HTR-8/SVneo (cell line): ENCODE measurements around the gene USPL1.
A peak's percentile ranks its signal among the peaks of the same experiment; 100 is the strongest.

Source experiments
- DNase-seq: peaks from one replicate; pipeline ENCODE4 v3.0.0; 2011; ENCODE audit warnings: low spot score, mixed read lengths; ENCODE audit not compliant: insufficient read length
- FAIRE-seq: peaks from 2 replicates; lab custom pipeline; 2011; peaks lifted over from hg19 to GRCh38; lab: Jason Lieb, UNC

The USPL1 gene

DNA sequence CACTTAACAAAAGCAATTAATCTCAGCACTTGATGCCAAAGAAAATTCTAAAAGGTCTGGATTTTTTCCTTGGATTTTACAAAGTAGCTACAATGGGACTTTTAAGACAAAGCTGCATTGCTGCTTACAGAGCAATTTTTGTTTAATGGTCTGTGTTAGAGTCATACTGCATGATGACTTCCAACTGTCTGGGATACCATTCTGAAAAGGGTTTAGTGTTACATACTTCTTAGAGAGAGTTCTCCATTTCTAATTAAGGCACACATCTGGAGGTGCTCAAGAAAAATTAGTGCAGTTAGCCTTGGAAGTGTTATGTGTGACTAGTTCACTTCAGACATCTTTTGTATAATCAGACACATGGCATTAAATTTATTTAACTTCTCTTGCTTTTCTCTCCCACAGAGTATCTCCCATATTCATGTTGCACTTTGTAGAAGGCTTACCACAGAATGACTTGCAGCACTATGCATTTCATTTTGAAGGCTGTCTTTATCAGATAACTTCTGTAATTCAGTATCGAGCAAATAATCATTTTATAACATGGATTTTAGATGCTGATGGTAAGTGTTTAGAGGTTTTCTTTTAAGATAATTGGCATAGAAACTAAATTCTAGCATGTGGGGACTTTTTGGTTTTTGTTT, 35.1 kb downstream of the USPL1 start:
- no peak for FAIRE-seq
- no peak for DNase-seq

GRCh38 chr13:30654430-30654829, 36.7 kb downstream of the USPL1 start:
- FAIRE-seq (no peak), DNase-seq (no peak)

- FAIRE-seq (no peak), DNase-seq (no peak)
Measured at GRCh38 chr13:30656178-30656577, 38.5 kb downstream of the USPL1 start.

DNA sequence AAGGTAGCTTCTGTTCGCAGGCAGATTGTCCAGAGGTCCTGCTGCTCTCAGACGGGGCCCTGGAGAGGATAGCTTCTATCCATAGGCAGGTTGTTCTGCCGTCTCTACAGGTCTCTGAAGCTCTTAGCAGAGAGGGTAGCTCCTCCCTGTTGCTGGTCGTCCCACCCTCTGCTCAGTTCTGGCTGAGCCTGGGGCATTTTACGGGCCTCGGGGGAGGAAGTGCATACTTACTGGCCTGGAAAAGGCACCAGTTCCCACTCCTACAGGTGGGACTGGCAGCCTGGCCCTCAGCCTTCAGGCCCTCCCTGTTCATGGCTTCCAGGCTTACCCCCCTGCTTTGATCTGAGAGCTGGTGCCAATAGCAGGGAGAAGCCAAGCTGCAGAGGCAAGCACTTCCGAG, 42.3 kb downstream of the USPL1 start:
- FAIRE-seq (no peak), DNase-seq (no peak)

- DNase-seq = no peak
- no peak for FAIRE-seq
Measured at GRCh38 chr13:30660796-30661195, 43.1 kb downstream of the USPL1 start.

DNA sequence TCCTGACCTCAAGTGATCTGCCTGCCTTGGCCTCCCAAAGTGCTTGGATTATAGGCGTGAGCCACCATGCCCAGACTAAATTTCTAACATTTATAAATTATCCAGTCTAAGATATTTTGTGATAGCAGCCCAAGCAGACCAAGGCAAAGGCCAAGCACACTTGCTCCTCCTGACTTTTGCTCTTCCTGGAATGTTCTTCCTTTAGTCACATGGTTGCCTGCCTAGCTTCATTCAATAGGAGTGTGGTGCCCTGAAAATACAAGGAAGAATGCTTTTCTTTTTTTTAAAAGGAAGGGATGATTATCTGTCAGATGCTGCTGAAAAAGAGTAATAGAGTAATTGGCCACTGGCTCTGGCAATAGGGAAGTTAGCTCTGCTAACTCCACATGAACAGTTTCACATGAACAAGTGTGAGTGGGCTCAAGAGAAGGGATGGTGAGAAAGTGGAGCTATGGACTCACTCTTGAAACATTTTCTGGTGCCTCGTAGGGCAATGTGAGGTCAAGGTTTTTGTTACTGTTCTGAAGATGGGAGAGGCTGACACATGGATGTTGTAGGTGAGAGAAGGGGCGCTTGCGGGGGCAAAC, 47.1 kb downstream of the USPL1 start:
- FAIRE-seq = no peak

GRCh38 chr13:30665638-30666037, 47.9 kb downstream of the USPL1 start:
- FAIRE-seq (no peak), DNase-seq (no peak)

More for the DNA sequence above, 47.1 kb downstream of the USPL1 start:
- DNase-seq = no peak

- DNase-seq = no peak
- no peak for FAIRE-seq
Measured at GRCh38 chr13:30666113-30666512, 48.4 kb downstream of the USPL1 start.

DNA sequence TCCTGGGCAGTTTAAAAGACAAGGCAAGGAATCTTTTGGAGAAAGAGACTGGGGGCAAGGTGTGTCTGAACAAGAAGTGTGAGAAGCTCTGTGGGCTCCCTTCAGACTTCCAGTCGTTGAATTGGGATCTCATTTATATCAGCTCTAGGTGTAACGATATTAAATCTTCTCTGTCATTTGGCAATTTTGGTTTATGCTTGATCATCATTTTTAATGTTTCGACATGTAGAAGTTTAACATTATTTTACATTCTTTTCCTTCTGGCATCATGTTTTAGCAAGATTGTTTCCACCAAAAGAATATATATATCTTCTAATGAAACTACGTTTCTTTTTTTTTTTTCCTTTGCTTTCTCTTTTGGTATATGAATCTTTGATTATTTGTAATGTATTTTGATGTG, 49.3 kb downstream of the USPL1 start:
- DNase-seq (no peak), FAIRE-seq (no peak)

GRCh38 chr13:30668312-30668711, 50.6 kb downstream of the USPL1 start:
- DNase-seq (no peak), FAIRE-seq (no peak)

DNA sequence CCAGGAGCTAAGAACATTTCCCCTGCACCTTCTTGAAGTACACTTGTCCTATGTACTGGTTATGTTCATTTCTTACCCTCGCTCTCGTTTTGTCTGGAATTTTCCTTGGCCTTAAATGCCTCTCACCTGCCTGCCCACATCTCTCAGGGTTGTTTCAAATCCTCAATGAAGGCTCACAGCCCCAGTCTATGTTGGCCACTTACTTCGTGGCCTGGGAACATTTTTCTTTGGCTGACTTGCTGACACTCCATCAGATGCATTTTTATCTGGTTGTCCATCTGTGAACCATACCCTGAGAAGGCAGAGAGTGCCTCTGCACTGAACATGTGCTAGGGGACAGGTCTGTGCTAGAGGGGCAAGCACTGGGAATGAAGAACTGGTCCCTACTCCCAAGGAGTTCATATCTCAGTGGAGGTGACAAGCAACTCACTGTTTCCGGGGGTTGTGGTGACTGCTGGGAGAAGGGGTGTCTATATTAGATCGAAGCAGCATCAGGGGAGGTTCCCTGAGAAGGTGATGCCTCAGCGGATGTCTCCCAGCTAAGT, 53.6 kb downstream of the USPL1 start:
- no peak for DNase-seq
- no peak for FAIRE-seq

DNA sequence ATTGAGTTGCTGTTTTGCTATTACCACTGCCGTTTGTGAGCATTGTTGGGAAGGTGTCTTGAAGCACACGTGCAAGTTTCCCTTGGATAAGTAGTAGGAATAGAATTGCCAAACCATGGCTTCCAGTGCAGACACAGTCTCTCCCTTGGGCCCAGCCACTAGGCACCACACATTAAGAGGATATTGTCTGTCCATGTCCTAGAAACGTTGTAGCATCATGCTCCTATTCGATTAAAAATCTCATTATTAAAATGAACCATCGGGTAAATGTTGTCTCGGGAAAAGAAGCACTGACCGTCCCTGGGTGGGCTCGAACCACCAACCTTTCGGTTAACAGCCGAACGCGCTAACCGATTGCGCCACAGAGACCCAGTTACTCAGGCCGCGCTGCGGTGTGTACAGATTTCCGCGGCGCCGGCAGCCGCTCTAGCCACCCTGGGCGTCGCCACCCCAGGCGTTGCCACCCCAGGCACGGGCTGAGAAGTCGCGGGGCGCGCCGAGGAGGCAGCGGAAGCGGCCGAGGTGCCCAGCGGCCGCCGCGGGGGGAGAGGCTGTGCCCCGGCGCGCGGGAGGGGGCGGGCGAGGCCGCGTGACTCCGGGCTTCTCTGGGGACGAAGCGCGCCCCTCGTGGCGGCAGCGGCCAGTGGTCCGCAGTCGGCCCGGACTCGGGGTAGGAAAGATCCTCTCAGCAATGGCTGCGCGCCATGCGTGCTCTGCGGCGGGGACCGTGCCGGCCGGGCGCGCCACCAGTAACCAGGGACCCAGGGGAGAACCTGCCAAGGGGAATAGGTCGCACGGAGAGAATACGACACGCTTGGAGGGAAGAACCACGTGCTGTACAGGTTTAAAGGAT, 56.2 kb downstream of the USPL1 start:
- FAIRE-seq = peak; percentile 51
- peak; percentile 77 for DNase-seq

DNA sequence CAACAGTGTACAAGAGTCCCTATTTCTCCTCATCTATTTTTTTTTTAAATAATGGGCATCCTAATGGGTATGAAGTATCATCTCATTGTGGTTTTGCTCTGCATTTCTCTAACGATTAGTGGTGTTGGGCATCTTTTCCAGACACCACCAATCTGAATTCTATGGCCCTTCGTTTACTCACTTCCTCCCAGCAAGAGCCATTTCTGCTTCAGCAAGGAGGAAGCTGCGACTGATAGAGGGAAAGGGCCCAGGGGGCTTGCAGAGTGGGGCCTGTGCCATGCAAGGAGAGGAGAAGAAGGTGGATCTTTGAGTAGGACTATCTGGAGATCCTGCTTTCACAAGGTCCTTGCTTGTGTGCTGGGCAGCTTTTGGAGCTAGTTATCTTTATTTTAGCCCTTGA, 58.0 kb downstream of the USPL1 start:
- DNase-seq = no peak
- FAIRE-seq = no peak

DNA sequence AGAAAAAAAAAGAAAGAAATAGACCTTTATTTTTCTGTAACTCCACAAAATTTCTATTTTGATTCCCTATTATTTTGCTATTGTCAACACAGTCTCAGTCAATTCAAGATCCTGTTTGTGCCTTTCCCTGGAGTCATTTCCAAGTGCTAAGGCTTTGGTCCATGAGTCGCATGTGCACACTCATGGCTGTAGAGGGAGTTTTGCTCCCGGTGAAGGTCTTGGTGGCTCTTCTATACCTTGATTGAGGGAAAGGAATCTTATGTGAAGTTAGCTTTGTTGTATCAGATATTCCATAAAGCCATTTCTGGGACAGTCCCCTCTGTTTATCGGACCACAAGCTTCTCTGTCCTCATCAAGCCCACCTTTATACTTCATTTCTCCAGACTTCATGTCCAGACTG, 59.0 kb downstream of the USPL1 start:
- FAIRE-seq (no peak), DNase-seq (peak; percentile 26)

DNA sequence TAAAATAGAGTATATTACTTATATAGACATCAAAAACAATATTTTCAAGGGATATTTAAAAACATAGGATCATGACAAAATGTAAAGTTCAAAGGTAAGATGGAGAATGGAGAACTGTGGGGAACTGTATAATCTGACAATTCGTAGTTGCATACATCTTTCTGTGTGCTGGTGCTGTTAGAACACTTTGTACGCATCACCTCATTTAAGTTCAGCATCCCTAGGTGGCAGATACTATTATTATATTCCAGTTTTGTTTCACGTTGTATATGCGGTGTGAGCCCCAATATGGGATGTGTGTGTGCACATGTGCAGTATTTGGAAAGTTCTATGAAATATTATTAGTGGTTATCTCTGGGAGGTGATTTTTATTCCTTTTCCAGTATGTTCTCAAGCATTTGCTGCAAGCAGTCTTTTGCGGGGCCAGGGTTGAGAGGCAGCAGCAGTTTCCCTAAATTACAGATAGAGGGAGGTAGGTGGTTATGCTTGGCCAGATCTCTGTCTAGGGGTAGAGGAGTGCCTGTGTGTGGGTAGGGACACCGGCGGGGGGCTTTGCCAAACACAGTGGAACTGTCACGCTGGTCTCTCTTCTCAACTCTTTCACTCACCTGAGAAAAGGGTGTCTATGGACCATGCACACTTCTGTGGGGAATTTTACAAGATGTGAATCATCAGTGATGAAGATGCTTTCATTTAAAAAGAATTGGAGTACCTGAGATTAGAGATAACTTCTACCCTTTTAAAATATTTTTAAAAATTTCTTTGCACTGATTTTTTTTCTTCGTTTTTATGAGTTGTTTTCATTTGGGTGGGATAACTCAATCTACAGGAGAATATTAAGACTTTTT, 62.0 kb downstream of the USPL1 start:
- DNase-seq = peak; percentile 21
- no peak for FAIRE-seq

- no peak for DNase-seq
- FAIRE-seq = no peak
Measured at GRCh38 chr13:30681843-30682242, 64.1 kb downstream of the USPL1 start.

DNA sequence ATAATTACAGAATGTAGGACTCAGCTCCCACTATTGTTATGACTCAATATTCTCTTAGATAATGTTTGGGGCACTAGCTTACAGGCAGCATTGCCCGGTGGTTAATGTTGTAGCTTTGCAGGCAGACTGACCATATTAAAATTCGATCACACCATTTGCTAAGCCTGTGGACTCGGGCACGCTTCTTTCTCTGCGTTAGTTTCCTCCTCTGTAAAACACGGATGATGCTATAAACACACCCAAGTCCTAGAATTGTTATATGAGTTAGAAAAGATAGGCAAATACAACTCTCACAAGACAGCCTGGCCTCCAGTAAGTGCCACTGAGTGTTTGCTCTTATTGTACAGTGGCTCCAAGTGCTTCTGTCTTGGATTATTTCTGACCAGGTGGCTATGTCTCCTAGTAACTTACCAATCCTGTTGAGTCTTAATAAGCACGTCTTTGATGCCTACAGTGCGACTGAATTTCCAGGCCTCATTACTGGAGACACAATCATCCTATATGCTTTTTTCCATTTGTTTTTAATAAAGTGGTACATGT, 67.7 kb downstream of the USPL1 start:
- no peak for DNase-seq
- FAIRE-seq = no peak

- DNase-seq (no peak), FAIRE-seq (no peak)
Measured at GRCh38 chr13:30685987-30686386, 68.3 kb downstream of the USPL1 start.

DNA sequence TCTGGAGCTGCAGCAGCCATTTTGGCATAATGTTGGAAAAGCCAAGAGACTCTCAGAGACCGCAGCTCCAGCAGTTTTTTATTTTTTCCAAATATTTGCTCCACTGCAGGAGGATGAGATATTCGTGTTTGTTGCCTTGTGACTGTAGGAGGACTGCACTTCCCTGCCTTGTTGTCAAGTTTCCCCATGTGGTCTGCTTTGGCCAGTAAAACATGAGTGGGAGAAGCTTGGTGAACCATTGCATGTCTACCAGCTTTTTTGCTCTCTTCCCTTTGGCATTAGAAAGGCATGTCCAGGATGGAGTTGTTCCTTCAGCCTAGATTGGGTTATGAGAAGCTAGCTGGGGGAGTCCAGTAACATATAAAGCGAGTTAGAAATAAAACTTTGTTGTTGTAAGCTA, 69.9 kb downstream of the USPL1 start:
- DNase-seq (no peak), FAIRE-seq (no peak)

GRCh38 chr13:30689752-30690151, 72.0 kb downstream of the USPL1 start:
- no peak for DNase-seq
- no peak for FAIRE-seq
